ENCODE results near the gene CSMD2. TPM values are rescaled to one million over a fixed set of nuclear protein-coding genes. Genes with fewer than 3 reads are reported as not detected.

Gene CSMD2
- total RNA-seq, 1 experiment from 2014 or later, result 13.2 TPM

DNA sequence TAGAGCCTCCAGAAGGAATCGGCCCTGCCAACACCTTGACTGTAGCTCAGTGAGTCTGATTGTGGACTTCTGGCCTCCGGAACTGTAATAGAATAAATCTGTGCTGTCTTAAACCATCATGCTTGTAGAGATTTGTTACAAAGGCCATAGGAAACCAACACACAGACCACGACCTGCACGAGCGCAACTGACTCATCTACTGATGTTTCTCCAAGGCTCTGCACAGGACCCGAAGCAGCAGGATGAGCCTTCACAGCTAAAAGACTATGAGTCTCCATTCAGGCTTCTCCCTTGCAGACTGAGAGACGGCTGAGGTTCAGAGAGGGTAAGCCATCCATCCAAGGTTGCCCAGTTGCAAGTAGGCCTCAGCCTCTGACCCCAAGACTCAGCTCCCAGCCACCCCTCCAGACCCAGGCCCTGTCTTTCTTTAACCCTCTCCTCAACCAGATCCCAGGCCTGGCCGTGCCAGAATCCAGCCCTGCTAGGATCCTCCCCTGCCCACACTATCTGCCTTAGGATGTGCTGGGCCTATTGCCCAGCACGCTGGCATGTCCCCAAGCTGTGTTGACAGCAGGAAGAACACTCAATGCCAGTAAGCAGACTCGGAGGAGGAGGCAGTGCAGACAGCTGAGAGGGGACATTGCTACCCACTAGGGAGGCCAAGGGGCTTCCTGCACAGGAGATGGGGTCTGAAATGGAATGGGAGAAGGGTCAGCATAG is 192.2 kb downstream of the CSMD2 start:
- peaks cover 6% of the 10 kb centered on the region; the same call in 1 of the 2 replicates for H3K36me3 Mint-ChIP-seq
- peaks cover 21% of the 10 kb centered on the region for H3K4me1 Mint-ChIP-seq
- H3K27me3 Mint-ChIP-seq (ENCODE audit: low read depth), result no peaks in the 10 kb centered on the region
- POLR2A ChIA-PET, result interaction anchor here (0.5 kb wide), 1 partner anchor 65 kb away, joined by 3 read pairs; no protein-coding TSS in a partner anchor
- TF ChIP-seq E2F4 (CRISPR knock-in tag; IDR thresholded peaks at IDR 0.05; ENCODE audit: borderline replicate concordance, low read depth) (no peak), IRF1 (CRISPR knock-in tag; IDR thresholded peaks at IDR 0.05) (no peak), HMGA2 (CRISPR knock-in tag; IDR thresholded peaks at IDR 0.05) (no peak), ERG (CRISPR knock-in tag; IDR thresholded peaks at IDR 0.05) (no peak), SMAD3 (CRISPR knock-in tag; IDR thresholded peaks at IDR 0.05; ENCODE audit: borderline replicate concordance) (no peak), KAT7 (CRISPR knock-in tag; IDR thresholded peaks at IDR 0.05; ENCODE audit: borderline replicate concordance) (no peak), FOXP4 (CRISPR knock-in tag; IDR thresholded peaks at IDR 0.05) (no peak), TEAD4 (CRISPR knock-in tag; IDR thresholded peaks at IDR 0.05) (no peak), AR (CRISPR knock-in tag; IDR thresholded peaks at IDR 0.05) (no peak)
- TF ChIP-seq, protein P1, sequence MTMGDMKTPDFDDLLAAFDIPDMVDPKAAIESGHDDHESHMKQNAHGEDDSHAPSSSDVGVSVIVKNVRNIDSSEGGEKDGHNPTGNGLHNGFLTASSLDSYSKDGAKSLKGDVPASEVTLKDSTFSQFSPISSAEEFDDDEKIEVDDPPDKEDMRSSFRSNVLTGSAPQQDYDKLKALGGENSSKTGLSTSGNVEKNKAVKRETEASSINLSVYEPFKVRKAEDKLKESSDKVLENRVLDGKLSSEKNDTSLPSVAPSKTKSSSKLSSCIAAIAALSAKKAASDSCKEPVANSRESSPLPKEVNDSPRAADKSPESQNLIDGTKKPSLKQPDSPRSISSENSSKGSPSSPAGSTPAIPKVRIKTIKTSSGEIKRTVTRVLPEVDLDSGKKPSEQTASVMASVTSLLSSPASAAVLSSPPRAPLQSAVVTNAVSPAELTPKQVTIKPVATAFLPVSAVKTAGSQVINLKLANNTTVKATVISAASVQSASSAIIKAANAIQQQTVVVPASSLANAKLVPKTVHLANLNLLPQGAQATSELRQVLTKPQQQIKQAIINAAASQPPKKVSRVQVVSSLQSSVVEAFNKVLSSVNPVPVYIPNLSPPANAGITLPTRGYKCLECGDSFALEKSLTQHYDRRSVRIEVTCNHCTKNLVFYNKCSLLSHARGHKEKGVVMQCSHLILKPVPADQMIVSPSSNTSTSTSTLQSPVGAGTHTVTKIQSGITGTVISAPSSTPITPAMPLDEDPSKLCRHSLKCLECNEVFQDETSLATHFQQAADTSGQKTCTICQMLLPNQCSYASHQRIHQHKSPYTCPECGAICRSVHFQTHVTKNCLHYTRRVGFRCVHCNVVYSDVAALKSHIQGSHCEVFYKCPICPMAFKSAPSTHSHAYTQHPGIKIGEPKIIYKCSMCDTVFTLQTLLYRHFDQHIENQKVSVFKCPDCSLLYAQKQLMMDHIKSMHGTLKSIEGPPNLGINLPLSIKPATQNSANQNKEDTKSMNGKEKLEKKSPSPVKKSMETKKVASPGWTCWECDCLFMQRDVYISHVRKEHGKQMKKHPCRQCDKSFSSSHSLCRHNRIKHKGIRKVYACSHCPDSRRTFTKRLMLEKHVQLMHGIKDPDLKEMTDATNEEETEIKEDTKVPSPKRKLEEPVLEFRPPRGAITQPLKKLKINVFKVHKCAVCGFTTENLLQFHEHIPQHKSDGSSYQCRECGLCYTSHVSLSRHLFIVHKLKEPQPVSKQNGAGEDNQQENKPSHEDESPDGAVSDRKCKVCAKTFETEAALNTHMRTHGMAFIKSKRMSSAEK (CRISPR knock-in tag; IDR thresholded peaks at IDR 0.05; ENCODE audit: borderline replicate concordance), result no peak
- TF ChIP-seq, protein P2, sequence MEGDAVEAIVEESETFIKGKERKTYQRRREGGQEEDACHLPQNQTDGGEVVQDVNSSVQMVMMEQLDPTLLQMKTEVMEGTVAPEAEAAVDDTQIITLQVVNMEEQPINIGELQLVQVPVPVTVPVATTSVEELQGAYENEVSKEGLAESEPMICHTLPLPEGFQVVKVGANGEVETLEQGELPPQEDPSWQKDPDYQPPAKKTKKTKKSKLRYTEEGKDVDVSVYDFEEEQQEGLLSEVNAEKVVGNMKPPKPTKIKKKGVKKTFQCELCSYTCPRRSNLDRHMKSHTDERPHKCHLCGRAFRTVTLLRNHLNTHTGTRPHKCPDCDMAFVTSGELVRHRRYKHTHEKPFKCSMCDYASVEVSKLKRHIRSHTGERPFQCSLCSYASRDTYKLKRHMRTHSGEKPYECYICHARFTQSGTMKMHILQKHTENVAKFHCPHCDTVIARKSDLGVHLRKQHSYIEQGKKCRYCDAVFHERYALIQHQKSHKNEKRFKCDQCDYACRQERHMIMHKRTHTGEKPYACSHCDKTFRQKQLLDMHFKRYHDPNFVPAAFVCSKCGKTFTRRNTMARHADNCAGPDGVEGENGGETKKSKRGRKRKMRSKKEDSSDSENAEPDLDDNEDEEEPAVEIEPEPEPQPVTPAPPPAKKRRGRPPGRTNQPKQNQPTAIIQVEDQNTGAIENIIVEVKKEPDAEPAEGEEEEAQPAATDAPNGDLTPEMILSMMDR (IDR thresholded peaks at IDR 0.05), result no peak
- TF ChIP-seq, protein P3, sequence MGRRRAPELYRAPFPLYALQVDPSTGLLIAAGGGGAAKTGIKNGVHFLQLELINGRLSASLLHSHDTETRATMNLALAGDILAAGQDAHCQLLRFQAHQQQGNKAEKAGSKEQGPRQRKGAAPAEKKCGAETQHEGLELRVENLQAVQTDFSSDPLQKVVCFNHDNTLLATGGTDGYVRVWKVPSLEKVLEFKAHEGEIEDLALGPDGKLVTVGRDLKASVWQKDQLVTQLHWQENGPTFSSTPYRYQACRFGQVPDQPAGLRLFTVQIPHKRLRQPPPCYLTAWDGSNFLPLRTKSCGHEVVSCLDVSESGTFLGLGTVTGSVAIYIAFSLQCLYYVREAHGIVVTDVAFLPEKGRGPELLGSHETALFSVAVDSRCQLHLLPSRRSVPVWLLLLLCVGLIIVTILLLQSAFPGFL (CRISPR knock-in tag; IDR thresholded peaks at IDR 0.05; ENCODE audit: borderline replicate concordance), result no peak
- TF ChIP-seq, protein P4, sequence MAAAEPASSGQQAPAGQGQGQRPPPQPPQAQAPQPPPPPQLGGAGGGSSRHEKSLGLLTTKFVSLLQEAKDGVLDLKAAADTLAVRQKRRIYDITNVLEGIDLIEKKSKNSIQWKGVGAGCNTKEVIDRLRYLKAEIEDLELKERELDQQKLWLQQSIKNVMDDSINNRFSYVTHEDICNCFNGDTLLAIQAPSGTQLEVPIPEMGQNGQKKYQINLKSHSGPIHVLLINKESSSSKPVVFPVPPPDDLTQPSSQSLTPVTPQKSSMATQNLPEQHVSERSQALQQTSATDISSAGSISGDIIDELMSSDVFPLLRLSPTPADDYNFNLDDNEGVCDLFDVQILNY (CRISPR knock-in tag; IDR thresholded peaks at IDR 0.05), result no peak
- no peak overlapping the region for H3K4me3 Mint-ChIP-seq
- H3K27ac Mint-ChIP-seq, result peak overlapping the region; percentile 62; the same call in 1 of the 2 replicates
- DNase-seq (ENCODE audit: low spot score), result no peak
- no peak for ATAC-seq
- CTCF ChIA-PET, result interaction anchor here (1.0 kb wide), 1 partner anchor 41 kb away, joined by 4 read pairs; no protein-coding TSS in a partner anchor
- H3K9me3 Mint-ChIP-seq, result no peaks in the 10 kb centered on the region

Data from WTC11 (cell line).